ENCODE data around the gene SUPT4H1. TPM values are rescaled to one million over a fixed set of nuclear protein-coding genes. Genes with fewer than 3 reads are reported as not detected.

Gene SUPT4H1
- total RNA-seq, 2 donors from 2014 or later = 50.0 to 51.4 TPM

DNA sequence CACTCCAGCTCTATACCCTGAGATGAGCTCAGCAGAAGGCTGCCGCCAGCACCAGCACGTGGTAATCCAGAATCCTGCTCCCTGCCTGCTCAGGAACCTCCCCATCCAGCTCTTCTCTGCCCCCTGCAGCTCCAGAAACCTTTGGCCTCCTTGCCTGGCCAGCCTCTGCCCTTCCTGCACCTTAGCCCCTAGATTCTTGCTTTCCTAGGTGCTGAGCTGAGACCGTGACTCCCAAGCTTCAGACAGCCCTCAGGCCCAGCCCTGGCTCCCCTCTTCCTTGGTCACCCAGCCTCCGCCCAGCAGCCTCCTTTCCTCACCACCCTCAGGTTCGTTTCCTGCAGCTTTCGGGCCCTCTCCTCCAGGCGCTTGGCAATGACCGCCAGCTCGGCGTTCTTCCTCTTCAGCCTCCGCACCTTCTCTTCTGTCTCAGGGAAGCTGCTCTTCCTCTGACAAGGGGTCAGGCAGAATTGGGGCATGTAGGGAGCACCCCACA, 26.0 kb downstream of the SUPT4H1 start:
- H3K36me3 ChIP-seq = no peaks in the 10 kb centered on the region
- H3K9me3 ChIP-seq = no peaks in the 10 kb centered on the region
- H3K4me1 ChIP-seq = peaks cover 0 to 10% of the 10 kb centered on the region in 2 donors
- no peak overlapping the region for H3K4me3 ChIP-seq
- H3K27ac ChIP-seq = no peak overlapping the region
- no peak for DNase-seq (ENCODE audit: low spot score)
- no peak for TF ChIP-seq CTCF (IDR thresholded peaks at IDR 0.05)
- peaks cover 0 to 3% of the 10 kb centered on the region in 2 donors for H3K27me3 ChIP-seq

- peaks cover 0 to 3% of the 10 kb centered on the region in 2 donors for H3K27me3 ChIP-seq
These were observed 26.7 kb downstream of the SUPT4H1 start for GRCh38 chr17:58325289-58325726.

DNA sequence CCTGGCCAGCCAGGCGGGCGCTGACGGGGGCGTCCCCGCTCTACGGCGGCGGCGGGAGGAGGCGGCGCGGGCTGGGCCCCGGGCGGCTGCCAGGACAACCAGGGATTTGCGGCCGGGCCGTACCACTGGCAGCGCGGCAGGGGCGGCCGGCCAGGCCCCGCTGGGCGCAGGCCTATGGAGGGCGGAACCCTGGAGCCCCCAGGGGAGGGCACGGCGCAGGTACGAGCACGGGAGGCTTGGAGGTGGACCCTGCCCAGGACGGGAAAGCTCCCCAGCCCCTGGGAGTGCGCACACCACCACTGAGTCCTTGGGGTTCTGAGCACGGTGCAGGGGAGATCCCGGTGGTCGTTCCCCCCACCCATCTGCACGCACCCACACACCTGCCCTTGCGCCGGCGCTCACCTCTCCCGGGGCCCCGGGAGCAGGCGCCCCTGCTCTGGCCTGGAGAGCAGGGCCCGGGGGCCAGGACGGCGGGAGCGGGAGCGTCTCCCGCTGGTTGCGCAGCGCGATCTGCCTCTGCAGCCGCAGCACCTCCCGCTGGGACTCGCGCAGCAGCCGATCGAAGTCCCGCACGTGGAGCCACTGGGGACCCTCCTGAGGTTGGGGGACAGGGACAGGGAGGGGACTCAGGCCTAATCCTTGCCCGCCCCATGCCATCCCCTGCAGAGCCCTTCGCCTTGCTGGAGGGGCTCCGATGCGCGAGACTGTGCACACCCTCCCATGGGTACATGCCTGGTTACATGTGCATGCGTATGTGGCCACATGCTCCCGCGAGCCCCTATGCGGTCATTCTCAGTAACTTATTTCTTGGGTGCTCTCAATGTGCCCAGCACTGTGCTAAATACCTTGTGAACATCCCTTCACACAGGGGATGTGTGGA, 27.4 kb downstream of the SUPT4H1 start:
- Histone ChIP-seq H3K4me1 (peaks cover 0 to 10% of the 10 kb centered on the region in 2 donors), H3K27me3 (peaks cover 0 to 3% of the 10 kb centered on the region in 2 donors), H3K36me3 (no peaks in the 10 kb centered on the region), H3K4me3 (peak overlapping the region; percentile 54 to 56), H3K27ac (peak overlapping the region; percentile 56), H3K9me3 (no peaks in the 10 kb centered on the region)
- no peak for TF ChIP-seq CTCF (IDR thresholded peaks at IDR 0.05)
- no peak for DNase-seq (ENCODE audit: low spot score)

More at GRCh38 chr17:58325289-58325726, 26.7 kb downstream of the SUPT4H1 start:
- no peaks in the 10 kb centered on the region for H3K36me3 ChIP-seq
- TF ChIP-seq CTCF (IDR thresholded peaks at IDR 0.05) = no peak
- H3K27ac ChIP-seq = no peak overlapping the region
- H3K4me3 ChIP-seq = no peak overlapping the region
- H3K4me1 ChIP-seq = peaks cover 0 to 10% of the 10 kb centered on the region in 2 donors
- no peak for DNase-seq (ENCODE audit: low spot score)
- H3K9me3 ChIP-seq = no peaks in the 10 kb centered on the region

- Histone ChIP-seq H3K27me3 (peaks cover 0 to 3% of the 10 kb centered on the region in 2 donors), H3K27ac (peak overlapping the region; percentile 56), H3K9me3 (no peaks in the 10 kb centered on the region), H3K4me3 (peak overlapping the region; percentile 54 to 56), H3K4me1 (peaks cover 0 to 10% of the 10 kb centered on the region in 2 donors), H3K36me3 (no peaks in the 10 kb centered on the region)
- DNase-seq (ENCODE audit: low spot score) = no peak
- TF ChIP-seq CTCF (IDR thresholded peaks at IDR 0.05) = no peak
These were observed 28.0 kb downstream of the SUPT4H1 start for GRCh38 chr17:58324056-58324408.

- H3K36me3 ChIP-seq = no peaks in the 10 kb centered on the region
- H3K4me3 ChIP-seq = peak overlapping the region in 1 of 2 donors; percentile 56
- H3K27me3 ChIP-seq = peaks cover 0 to 2% of the 10 kb centered on the region in 2 donors
- H3K4me1 ChIP-seq = peaks cover 0 to 10% of the 10 kb centered on the region in 2 donors
- no peaks in the 10 kb centered on the region for H3K9me3 ChIP-seq
- DNase-seq (ENCODE audit: low spot score) = no peak
- no peak for TF ChIP-seq CTCF (IDR thresholded peaks at IDR 0.05)
- peak overlapping the region; percentile 56 for H3K27ac ChIP-seq
These were observed 28.5 kb downstream of the SUPT4H1 start for GRCh38 chr17:58323366-58324055.

All from right atrium auricular region (tissue), 2 donors.